Caco-2 (cell line): ENCODE results near the gene PTPRN2. TPM values are rescaled to one million over a fixed set of nuclear protein-coding genes. Genes with fewer than 3 reads are reported as not detected.

Source experiments
- BruUV-seq: library from RNA; stranded (reverse); fragments of 400-500 nt; replicated peaks from 2 replicates; lab custom pipeline; 2021; lab: Mats Ljungman, UMichigan
- CTCF ChIA-PET: fragments of 300-600 bp; sonication (Branson Sonifier 250); formaldehyde crosslinking; loops from one replicate; lab custom pipeline; 2022; ENCODE audit warnings: antibody characterized with exemption; lab: Charles Lee
- POLR2A ChIA-PET: fragments of 300-600 bp; sonication (Branson Sonifier 250); formaldehyde crosslinking; loops from one replicate; lab custom pipeline; 2022; ENCODE audit warnings: antibody characterized with exemption; lab: Charles Lee
- DNase-seq, 2 experiments: peaks; one replicate each; pipeline versions ENCODE4 v3.0.0 to v3.0.0-alpha.2; 2020 to 2022
- H3K27me3 ChIP-seq: replicated peaks from 2 replicates; pipeline ENCODE4 v1.6.0; 2011; ENCODE audit warnings: low read length; ENCODE audit not compliant: control insufficient read depth, insufficient read depth
- H3K36me3 ChIP-seq: 2 replicates; pipeline ENCODE4 v1.5.1; 2011; ENCODE audit warnings: low read length; ENCODE audit not compliant: control insufficient read depth, insufficient read depth
- H3K4me1 ChIP-seq: fragments of 250-450 bp; sonication (Bioruptor Pico); 2 replicates; pipeline ENCODE4 v1.5.1; 2020; ENCODE audit warnings: mild to moderate bottlenecking
- H3K4me3 ChIP-seq: 2 replicates; pipeline ENCODE4 v1.5.1; 2011; ENCODE audit warnings: low read depth, mild to moderate bottlenecking, control low read depth, low read length
- H3K9me3 ChIP-seq: fragments of 250-450 bp; sonication (Bioruptor Pico); 2 replicates; pipeline ENCODE4 v1.5.1; 2020; ENCODE audit warnings: mild to moderate bottlenecking, moderate library complexity
- H3K27ac Mint-ChIP-seq: one replicate; pipeline ENCODE4 v1.8.0; 2022; ENCODE audit warnings: mixed read lengths; ENCODE audit not compliant: unreplicated experiment
- H3K27me3 Mint-ChIP-seq: one replicate; pipeline ENCODE4 v1.8.0; 2022; ENCODE audit warnings: mixed read lengths; ENCODE audit not compliant: insufficient read depth, unreplicated experiment
- H3K36me3 Mint-ChIP-seq: one replicate; pipeline ENCODE4 v1.8.0; 2022; ENCODE audit warnings: mild to moderate bottlenecking, mixed read lengths; ENCODE audit not compliant: insufficient read depth, unreplicated experiment
- H3K4me1 Mint-ChIP-seq: one replicate; pipeline ENCODE4 v1.8.0; 2022; ENCODE audit warnings: low read depth, mixed read lengths; ENCODE audit not compliant: unreplicated experiment
- H3K4me3 Mint-ChIP-seq: one replicate; pipeline ENCODE4 v1.8.0; 2022; ENCODE audit warnings: mild to moderate bottlenecking, moderate library complexity, mixed read lengths; ENCODE audit not compliant: unreplicated experiment
- H3K9me3 Mint-ChIP-seq: one replicate; pipeline ENCODE4 v1.8.0; 2022; ENCODE audit warnings: mixed read lengths; ENCODE audit not compliant: unreplicated experiment
- intact Hi-C: fragments of 100-400 bp; cut with micrococcal nuclease; formaldehyde crosslinking; loops from one replicate; pipeline ENCODE4 v1.10.0; 2022; ENCODE audit not compliant: unreplicated experiment
- total RNA-seq: library from RNA; stranded (reverse); gene quantifications from 2 replicates; pipeline ENCODE4 v1.2.3, GENCODE V29; 2022
- TF ChIP-seq, protein P1 (sequence below), 2 experiments: fragments of 200-600 bp in 1 of 2; IDR thresholded peaks; 1 replicate in 1 of 2; 2 replicates in 1 of 2; pipeline versions ENCODE4 v1.5.1 to v1.8.0; 2011 to 2022; ENCODE audit warnings: antibody characterized with exemption in 1 of 2, control low read depth in 1 of 2, inconsistent platforms in 1 of 2, low read depth in 1 of 2, low read length in 1 of 2, mild to moderate bottlenecking in 1 of 2, moderate library complexity in 1 of 2; ENCODE audit not compliant: insufficient read depth in 1 of 2, severe bottlenecking in 1 of 2, unreplicated experiment in 1 of 2

PTPRN2 gene
- total RNA-seq, 1 experiment from 2014 or later: 1.4 TPM

DNA sequence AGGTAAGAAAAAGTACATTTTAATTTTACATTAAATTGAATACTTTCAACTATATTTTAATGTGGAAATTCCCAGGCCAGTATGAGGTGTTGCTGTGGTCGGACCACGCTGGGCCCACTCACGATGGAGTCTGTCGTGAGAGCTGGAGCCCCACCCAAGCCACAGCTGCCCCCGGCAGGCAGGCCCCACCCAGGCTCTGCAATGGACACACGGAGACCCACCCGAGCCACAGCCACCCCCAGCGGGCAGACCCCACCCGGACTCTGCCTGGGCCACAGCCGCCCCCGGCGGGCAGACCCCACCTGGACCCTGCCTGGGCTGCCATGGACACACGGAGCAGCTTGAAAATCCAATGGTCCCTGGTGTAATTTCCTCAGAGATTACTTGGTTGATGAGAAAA lies 141.3 kb downstream of the PTPRN2 start:
- CTCF ChIA-PET: no interaction called here

DNA sequence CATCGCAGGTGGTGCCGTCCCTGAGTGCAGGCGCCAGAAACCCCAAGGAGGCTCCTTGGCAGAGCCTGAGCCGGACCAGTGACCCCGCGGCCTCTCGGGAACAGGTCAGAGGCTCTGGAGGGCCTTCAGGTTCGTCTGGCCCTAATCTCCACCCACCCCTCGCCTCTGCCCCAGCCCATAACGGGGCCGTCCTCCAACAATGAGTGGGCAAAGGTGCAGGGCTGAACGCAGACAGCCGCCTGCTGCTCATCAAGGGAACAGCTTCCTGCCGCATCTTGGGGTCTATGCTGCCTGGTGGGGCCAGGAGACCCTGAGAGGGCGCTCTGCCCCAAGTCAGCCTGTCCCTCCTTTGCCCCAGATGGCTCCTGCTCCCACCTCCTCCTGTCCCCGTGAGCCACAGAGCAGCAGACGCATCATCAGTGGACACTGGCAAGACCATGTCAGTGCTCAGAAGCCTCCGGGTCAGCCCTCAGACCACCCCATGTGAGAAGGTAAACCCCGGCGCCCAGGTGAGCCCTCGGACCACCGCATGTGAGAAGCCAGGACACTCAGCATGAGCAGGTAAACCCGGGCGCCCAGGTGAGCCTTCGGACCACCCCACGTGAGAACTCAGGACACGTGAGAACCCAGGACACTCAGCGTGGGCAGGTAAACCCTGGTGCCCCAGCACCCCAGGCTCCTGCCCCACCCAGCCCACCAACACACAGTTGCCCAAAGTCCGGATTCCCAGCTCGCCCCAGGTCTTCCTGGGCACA lies 142.0 kb downstream of the PTPRN2 start:
- Mint-ChIP-seq H3K4me1 (no peaks in the 10 kb centered on the region), H3K36me3 (no peaks in the 10 kb centered on the region), H3K9me3 (peaks cover 17% of the 10 kb centered on the region), H3K27ac (no peak overlapping the region), H3K27me3 (no peaks in the 10 kb centered on the region), H3K4me3 (no peak overlapping the region)
- Histone ChIP-seq H3K4me1 (no peaks in the 10 kb centered on the region), H3K9me3 (no peaks in the 10 kb centered on the region), H3K27me3 (no peaks in the 10 kb centered on the region), H3K36me3 (no peaks in the 10 kb centered on the region), H3K4me3 (no peak overlapping the region)
- intact Hi-C loops: no loop called here
- CTCF ChIA-PET: no interaction called here
- TF ChIP-seq, protein P1, sequence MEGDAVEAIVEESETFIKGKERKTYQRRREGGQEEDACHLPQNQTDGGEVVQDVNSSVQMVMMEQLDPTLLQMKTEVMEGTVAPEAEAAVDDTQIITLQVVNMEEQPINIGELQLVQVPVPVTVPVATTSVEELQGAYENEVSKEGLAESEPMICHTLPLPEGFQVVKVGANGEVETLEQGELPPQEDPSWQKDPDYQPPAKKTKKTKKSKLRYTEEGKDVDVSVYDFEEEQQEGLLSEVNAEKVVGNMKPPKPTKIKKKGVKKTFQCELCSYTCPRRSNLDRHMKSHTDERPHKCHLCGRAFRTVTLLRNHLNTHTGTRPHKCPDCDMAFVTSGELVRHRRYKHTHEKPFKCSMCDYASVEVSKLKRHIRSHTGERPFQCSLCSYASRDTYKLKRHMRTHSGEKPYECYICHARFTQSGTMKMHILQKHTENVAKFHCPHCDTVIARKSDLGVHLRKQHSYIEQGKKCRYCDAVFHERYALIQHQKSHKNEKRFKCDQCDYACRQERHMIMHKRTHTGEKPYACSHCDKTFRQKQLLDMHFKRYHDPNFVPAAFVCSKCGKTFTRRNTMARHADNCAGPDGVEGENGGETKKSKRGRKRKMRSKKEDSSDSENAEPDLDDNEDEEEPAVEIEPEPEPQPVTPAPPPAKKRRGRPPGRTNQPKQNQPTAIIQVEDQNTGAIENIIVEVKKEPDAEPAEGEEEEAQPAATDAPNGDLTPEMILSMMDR (IDR thresholded peaks at IDR 0.05; ENCODE audit: insufficient read depth in 1 of 2, low read depth in 1 of 2, low read length in 1 of 2, severe bottlenecking in 1 of 2, unreplicated experiment in 1 of 2): no peak
- no peak for DNase-seq
- no TSS peak for BruUV-seq
- POLR2A ChIA-PET: no interaction called here

More for the DNA sequence above, 141.3 kb downstream of the PTPRN2 start:
- Mint-ChIP-seq H3K27ac (no peak overlapping the region), H3K36me3 (no peaks in the 10 kb centered on the region), H3K27me3 (no peaks in the 10 kb centered on the region), H3K4me1 (no peaks in the 10 kb centered on the region), H3K4me3 (no peak overlapping the region), H3K9me3 (peaks cover 11% of the 10 kb centered on the region)
- Histone ChIP-seq H3K36me3 (no peaks in the 10 kb centered on the region), H3K9me3 (no peaks in the 10 kb centered on the region), H3K4me3 (no peak overlapping the region), H3K4me1 (no peaks in the 10 kb centered on the region), H3K27me3 (no peaks in the 10 kb centered on the region)
- DNase-seq: no peak
- no TSS peak for BruUV-seq
- intact Hi-C loops: no loop called here
- TF ChIP-seq, protein P1 (IDR thresholded peaks at IDR 0.05; ENCODE audit: insufficient read depth in 1 of 2, low read depth in 1 of 2, low read length in 1 of 2, severe bottlenecking in 1 of 2, unreplicated experiment in 1 of 2): no peak
- POLR2A ChIA-PET: no interaction called here

DNA sequence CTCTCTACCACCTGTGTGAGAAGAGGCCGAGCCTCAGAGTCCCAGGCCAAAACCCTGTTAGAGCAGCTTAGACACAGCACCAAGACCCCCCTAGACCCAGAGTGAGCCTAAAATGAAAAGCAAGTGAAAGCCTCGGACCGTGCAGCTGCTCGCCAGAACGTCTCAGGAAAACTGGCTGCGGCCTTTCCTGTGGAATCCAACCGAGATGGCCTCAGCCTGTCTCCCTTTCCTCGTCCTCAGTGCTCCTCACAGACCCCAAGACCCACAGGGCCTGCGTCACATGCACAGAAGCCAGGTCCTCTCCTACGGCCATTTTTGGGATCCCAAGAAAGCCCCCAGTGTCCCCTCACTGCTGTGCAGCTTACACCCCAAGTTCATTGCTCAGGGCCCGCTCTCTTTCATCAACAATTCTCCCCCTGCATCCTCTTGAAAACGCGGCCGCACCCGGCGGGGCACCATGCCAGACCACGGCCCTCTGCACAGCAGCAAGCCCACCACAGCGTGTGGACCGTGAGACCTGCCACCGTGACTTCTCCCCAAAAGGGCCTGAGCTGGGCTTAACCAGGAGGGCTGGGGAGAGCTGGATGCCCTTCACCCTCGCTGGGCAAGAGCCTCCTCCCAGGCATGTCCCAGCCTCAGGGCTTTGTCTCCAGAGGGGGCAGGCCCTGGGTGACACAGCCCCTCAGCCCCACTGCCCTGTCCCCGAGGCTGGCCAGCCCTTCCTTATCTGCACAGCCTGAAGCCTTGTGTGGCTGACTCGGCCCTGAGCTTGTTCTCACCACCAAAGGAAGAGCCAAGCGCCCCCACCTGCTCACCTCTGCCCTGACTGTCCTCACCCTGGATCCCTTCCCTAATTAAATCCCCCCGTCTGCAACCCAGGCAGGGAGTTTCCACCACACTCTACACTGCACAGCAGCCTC lies 142.9 kb downstream of the PTPRN2 start:
- ChIA-PET CTCF (no interaction called here), POLR2A (no interaction called here)
- DNase-seq: peak in 1 of 2 experiments; percentile 15
- H3K9me3 Mint-ChIP-seq: peaks cover 26% of the 10 kb centered on the region
- no peaks in the 10 kb centered on the region for H3K36me3 ChIP-seq
- H3K27ac Mint-ChIP-seq: no peak overlapping the region
- H3K27me3 ChIP-seq: no peaks in the 10 kb centered on the region
- intact Hi-C loops: no loop called here
- no peaks in the 10 kb centered on the region for H3K27me3 Mint-ChIP-seq
- no peak overlapping the region for H3K4me3 ChIP-seq
- TF ChIP-seq, protein P1 (IDR thresholded peaks at IDR 0.05; ENCODE audit: insufficient read depth in 1 of 2, low read depth in 1 of 2, low read length in 1 of 2, severe bottlenecking in 1 of 2, unreplicated experiment in 1 of 2): no peak
- no peaks in the 10 kb centered on the region for H3K9me3 ChIP-seq
- H3K4me3 Mint-ChIP-seq: no peak overlapping the region
- no peaks in the 10 kb centered on the region for H3K36me3 Mint-ChIP-seq
- H3K4me1 Mint-ChIP-seq: no peaks in the 10 kb centered on the region
- no peaks in the 10 kb centered on the region for H3K4me1 ChIP-seq
- no TSS peak for BruUV-seq
